Stimulated activated CD4-positive, alpha-beta T cell treated with anti-CD3 and anti-CD28 coated beads, TNF-alpha, amount 100 ng/mL, for 1 hour (primary cell): ENCODE measurements around the gene EXPH5.
"Not testable (repeated sequence)": the region's sequence is repeated elsewhere in the genome, so short reads cannot be mapped to it uniquely, and the experiment has no call there.

Source experiments
- DNase-seq, 3 donors: peaks; one replicate each; pipeline ENCODE4 v3.0.0-alpha.2; 2020; ENCODE audit warnings: low read depth in 3 of 3, low spot score in 1 of 3

Gene EXPH5

DNA sequence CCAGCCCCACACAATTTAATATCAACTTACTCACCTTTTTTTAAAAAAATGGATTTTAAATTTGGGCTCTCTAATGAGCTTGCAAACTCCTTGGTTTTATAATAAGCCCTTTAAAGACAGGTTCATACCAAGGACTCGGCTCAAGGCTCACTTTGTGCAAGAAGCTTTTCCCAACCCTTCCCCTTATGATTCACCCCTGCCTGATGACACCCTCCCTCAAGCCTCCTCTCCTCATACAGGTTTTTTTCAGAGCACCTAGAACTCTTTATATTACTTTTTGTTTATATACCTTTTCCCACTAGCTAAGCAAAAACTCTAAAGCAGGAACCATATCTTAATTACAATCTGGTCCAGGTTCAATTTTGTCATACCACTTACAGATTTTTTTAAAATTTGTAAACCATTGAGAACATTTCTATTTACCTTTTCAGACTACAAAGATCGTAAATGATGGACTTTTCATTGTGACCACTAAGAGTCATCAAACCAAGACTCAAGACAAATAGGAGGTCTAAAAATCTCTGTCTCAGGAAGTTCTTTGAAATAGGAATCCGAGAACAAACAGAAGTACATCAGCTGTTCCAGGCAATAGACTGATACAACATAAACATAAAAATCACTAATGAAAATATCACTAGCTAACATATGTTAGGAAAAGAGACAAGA is 13.1 kb upstream of the EXPH5 start:
- DNase-seq: no peak

DNA sequence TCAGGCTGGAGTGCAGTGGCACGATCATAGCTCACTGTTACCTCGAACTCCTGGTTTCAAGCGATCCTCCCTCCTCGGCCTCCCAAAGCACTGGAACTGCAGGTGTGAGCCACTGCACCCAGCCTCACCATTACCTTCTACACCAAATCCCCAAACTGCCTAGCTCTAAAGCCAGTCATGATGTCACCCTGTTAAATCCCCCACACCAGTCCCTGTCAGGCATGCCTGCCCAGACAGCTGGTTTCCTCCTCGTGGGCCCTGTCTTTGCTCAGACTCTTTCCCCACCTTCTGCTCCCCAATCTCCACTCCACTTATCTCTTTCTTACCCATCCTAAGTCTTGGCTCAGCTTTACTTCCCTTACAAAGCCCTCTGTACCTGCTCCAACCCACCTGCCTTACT is 12.5 kb upstream of the EXPH5 start:
- no peak for DNase-seq

GRCh38 chr11:108602818-108603217 is 9.2 kb upstream of the EXPH5 start:
- DNase-seq: not testable (repeated sequence)

- no peak for DNase-seq
Measured at GRCh38 chr11:108601150-108601549, 7.6 kb upstream of the EXPH5 start.

DNA sequence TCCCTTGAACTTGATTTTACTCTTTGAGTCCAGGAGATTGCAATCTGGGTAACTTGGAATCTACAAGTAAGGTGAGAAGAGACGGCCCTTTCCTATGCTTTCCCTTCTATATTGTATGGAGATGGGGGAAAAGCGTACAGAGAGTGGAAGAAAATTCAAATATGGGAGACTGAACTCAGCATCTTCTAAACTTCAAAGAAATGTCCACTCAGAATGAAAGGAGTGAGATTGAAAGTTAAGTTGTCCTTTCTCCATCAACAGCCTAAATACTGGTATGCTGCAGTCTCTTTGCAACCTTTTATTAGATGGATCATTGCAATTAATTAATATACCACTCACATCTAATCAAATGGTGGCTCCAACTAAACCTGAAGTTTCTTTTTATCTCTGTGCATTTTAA is 6.4 kb upstream of the EXPH5 start:
- no peak for DNase-seq

DNA sequence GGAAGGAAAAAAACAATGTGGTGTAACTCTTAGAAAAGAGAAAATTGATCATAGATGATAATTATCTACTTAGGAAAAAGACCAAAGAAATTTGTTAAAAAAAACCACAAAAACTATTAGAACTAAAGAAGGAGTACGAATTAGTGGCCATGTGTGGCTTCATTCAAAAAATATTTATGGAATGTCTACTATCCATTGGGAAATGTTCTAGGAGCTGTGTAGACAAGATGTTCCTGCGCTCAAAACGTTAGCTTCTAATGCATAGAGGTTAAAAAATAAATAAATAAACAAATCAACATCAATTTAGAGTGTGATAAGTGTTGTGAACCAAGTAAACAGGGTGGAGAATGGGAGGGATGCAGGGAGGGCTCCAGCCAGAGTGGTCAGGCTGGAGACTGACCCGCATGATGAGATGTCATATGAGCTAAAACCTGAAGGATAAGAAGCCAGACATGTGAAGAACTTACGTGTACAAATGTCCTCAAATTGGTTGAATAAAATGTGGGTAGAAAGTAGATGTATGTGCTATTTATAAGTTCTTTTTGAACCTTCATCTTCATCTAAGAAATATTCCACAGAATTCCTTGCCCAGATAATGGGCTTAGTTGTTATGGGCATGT is 4.3 kb upstream of the EXPH5 start:
- DNase-seq: no peak

GRCh38 chr11:108596701-108597100 is 3.1 kb upstream of the EXPH5 start:
- no peak for DNase-seq

DNA sequence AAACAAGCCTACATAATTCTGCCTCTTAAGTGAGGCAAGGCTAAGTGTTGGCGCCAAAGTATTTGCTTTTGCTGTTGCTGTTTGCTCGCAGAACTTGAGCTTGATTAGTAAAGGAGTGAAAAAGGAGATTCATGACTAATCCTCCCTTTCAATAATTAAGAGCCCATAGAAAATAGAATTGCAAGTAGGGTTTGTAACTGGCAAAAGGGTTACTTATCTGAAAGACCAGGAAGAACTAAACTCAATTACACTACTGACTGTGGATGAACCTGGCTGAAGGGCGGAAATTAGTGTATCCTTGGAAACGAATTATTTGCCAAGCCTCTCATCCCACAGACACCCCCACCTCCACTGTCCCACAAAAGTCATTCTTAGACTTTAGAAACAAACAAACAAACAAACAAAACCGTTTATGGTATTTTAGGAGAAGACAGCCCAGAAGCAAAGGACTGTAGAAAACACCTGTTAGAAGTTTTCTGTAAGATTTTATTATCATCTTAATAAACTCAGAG is 411 bp upstream of the EXPH5 start:
- DNase-seq: no peak

- peak in 1 of 3 donors; percentile 21 for DNase-seq
Measured at GRCh38 chr11:108592591-108593213, 866 bp downstream of the EXPH5 start.

DNA sequence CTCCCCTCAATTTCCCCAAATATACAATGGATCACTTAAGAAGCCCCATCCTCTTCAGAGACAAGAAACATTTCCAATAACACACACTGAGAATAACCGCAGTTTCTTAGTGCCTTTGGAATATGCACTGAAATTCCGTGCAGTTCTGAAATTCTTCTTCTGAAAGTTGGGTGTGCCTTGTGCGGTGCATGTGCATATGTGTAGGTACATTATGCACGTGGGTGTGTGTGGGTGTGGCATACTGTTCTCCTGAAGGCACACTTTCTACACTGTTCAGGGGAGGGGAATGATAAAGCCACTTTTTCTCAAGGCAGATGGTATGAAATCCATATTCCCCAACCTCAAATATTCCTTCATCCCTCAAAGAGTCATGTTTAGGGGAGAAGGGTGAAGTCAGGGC is 1.7 kb downstream of the EXPH5 start:
- DNase-seq: no peak

DNA sequence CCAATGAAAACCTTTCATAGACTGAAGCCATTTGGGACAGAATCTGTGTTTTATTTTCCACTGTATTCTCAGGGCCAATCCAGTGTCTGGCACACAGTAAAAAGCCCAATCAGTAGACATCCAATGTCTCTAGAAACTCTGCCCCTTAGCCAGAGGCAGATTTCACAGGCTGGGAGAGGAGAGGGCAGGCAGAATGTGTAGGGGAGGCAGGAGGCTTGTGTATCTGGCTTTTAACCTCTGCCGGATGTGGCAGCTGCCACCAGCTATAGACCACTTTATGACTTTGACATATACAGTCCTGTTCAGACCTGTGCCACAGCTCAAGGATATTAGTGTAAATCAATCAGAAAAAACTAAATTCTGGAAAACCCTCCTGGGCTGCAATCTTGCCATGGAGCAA is 4.4 kb downstream of the EXPH5 start:
- no peak for DNase-seq

DNA sequence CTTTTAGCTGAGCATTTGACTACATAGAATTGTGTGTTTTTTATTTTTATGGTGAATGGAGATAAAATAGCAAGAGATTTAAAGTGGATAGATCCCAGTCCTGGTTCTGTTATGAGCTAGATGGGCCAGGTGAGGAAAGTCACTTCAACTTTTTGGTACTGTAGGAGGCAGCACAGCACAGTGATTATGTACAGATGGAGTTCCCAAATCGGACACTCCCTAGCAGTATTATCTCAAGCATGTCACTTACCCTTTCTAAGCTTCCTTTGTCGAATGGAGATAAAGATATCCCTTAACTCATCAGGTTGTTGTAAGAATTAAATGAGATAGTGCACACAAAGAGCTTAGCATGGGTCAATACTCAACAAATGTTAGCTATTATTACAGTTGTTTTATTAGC is 5.3 kb downstream of the EXPH5 start:
- DNase-seq: no peak

DNA sequence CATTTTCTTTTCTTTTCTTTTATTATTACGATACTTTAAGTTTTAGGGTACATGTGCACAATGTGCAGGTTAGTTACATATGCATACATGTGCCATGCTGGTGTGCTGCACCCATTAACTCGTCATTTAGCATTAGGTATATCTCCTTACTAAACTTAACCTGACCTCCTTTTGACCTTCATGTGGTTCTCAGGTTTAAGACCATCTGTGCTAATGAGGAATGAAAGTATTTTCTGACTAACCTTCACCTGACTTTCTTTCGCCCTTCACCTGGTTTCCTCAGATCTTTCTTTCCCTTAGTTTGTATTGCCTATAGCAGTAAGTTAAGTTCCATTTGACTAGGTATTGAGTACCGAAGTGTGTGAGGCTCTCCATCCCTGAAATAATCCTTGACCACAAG is 6.5 kb downstream of the EXPH5 start:
- no peak for DNase-seq

DNA sequence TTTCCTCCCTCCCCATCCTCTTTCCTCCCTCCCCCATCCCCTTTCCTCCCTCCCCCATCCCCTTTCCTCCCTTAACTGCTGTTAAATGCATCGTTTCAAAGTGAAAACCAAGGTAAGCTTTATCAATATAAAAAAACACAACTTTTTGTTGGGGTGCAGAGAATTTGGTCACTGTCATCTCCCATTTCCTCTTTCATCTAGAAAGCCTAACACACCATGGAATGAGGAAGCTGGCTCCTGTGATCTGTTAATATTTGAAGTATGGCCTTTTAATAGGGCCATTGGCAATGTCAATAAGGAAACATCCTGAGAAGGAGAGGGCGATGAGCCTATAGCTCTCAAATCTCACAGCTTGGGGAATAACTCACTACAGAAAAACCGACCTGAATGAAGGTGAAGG is 7.0 kb downstream of the EXPH5 start:
- no peak for DNase-seq

DNA sequence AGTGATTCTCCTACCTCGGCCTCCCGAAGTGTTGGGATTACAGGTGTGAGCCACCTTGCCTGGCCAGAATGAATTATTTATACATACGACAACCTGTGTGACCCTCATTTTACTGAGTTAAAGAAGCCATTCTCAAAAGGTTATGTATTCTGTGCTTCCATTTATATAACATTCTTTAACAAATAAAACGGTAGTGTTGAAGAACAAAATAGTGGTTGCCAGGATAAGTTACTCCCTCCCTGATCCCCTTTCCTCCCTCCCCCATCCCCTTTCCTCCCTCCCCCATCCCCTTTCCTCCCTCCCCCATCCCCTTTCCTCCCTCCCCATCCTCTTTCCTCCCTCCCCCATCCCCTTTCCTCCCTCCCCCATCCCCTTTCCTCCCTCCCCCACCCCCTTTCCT is 7.4 kb downstream of the EXPH5 start:
- not testable (repeated sequence) for DNase-seq

GRCh38 chr11:108584973-108585372 is 8.6 kb downstream of the EXPH5 start:
- DNase-seq: no peak

GRCh38 chr11:108580645-108581044 is 12.9 kb downstream of the EXPH5 start:
- no peak for DNase-seq

DNA sequence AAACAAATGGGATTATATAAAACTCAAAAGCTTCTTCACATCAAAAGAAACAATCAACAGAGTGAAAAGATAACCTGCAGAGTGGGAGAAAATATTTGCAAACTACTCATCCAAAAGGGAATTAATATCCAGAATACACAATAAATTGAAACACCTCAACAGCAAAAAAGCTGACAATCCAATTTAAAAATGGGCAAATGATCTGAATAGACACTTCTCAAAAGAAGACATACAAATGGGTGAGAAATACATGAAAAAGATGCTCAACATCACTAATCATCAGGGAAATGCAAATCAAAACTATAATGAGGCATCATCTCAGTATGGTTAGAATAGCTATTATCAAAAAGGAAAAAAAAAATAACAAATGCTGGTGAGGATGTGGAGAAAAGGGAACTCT is 13.5 kb downstream of the EXPH5 start:
- DNase-seq: no peak

- no peak for DNase-seq
Measured at GRCh38 chr11:108576523-108576922, 17.0 kb downstream of the EXPH5 start.

DNA sequence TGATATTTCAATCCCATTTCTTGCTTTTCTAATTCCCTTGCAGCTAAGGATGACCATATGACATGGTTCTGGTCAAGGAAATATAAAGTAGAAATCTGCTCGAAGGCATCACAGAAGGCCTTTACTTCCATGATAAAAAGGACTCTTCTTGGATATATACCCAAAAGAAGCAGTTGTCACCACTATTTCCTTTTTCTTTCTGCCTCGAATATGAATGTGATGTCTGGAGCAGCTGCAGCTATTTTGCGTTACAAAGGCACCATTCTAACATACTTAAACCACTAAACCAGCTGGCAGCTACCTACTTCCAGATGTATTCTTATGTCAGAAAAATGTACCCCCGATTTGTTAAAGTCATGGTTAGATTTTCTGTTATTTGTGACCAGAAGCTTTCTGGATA is 18.9 kb downstream of the EXPH5 start:
- DNase-seq: no peak

- no peak for DNase-seq
Measured at GRCh38 chr11:108571001-108571400, 22.6 kb downstream of the EXPH5 start.

DNA sequence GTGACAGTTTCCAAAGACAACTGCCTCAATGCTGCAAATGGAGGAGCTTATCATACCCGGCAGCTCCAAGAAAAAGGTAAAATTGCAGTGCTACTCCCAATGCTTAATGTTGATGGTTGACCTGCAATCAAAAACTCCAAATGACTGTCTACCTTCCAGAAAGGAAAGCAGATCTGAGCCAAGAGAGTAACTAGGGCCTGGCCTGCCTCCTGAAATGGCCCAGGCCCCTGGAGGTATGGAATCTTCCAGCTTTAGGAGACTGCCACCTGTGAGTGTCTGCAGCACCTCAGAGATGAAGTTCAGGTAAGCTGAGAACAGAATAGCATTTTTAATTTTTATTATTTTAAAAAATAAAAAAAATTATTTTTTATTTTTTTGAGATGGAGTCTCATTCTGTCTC is 23.7 kb downstream of the EXPH5 start:
- no peak for DNase-seq
